ENCODE measurements around the gene C1QTNF6.

C1QTNF6 gene

GRCh38 chr22:37224757-37225420, 36.8 kb upstream of the C1QTNF6 start:
- TF ChIP-seq CTCF (IDR thresholded peaks at IDR 0.05; ENCODE audit: low read depth, low read length, missing control alignments): no peak
- no peak overlapping the region for H3K27ac ChIP-seq
- no peak for DNase-seq
- H3K4me3 ChIP-seq (ENCODE audit: low read depth, low read length): no peak overlapping the region
- peaks cover 19% of the 10 kb centered on the region for H3K36me3 ChIP-seq (replicated peaks)
- H3K27me3 ChIP-seq (replicated peaks): no peaks in the 10 kb centered on the region
- in situ Hi-C loops (cut with HindIII; ENCODE audit: low pct_ligation_motif_present, low sequenced_read_pairs): no loop called here

DNA sequence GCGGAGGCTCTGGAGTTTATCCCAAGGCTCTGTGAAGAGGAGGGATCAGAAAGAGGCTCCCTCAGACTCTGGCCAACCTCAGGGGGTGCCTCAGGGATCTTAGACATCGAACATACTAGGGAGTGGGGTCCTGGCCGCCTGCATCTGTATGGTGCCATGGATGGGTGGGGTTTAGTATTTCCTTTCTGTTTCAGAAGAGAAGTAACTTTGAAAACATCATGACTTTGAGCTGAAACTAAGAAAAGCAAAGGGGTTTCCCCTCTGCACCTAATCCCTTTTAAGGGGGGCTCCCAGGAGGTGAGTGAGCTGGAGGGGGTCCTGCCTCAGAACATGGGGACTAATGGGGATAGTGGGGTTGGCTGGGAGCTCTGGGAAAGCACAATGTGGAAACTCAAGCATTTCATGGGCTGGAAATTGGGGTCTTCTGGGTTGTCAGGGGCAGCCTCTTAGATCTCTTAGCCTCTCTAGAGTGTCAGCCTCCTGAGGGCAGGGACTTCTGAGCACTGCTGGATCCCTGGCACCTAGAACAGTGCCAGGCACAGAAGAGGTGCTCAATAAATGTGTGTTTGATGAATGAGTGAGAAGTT, 36.0 kb upstream of the C1QTNF6 start:
- in situ Hi-C loops (cut with HindIII; ENCODE audit: low pct_ligation_motif_present, low sequenced_read_pairs): no loop called here
- H3K36me3 ChIP-seq (replicated peaks): peaks cover 19% of the 10 kb centered on the region
- DNase-seq: no peak

GRCh38 chr22:37222440-37222971, 34.5 kb upstream of the C1QTNF6 start:
- in situ Hi-C loops (cut with HindIII; ENCODE audit: low pct_ligation_motif_present, low sequenced_read_pairs): no loop called here
- Histone ChIP-seq H3K27me3 (replicated peaks) (no peaks in the 10 kb centered on the region), H3K27ac (no peak overlapping the region), H3K36me3 (replicated peaks) (peaks cover 19% of the 10 kb centered on the region), H3K4me3 (ENCODE audit: low read depth, low read length) (no peak overlapping the region)
- no peak for DNase-seq
- TF ChIP-seq CTCF (IDR thresholded peaks at IDR 0.05; ENCODE audit: low read depth, low read length, missing control alignments): no peak

More for the DNA sequence above, 36.0 kb upstream of the C1QTNF6 start:
- no peak overlapping the region for H3K27ac ChIP-seq
- TF ChIP-seq CTCF (IDR thresholded peaks at IDR 0.05; ENCODE audit: low read depth, low read length, missing control alignments): no peak
- no peaks in the 10 kb centered on the region for H3K27me3 ChIP-seq (replicated peaks)
- no peak overlapping the region for H3K4me3 ChIP-seq (ENCODE audit: low read depth, low read length)

DNA sequence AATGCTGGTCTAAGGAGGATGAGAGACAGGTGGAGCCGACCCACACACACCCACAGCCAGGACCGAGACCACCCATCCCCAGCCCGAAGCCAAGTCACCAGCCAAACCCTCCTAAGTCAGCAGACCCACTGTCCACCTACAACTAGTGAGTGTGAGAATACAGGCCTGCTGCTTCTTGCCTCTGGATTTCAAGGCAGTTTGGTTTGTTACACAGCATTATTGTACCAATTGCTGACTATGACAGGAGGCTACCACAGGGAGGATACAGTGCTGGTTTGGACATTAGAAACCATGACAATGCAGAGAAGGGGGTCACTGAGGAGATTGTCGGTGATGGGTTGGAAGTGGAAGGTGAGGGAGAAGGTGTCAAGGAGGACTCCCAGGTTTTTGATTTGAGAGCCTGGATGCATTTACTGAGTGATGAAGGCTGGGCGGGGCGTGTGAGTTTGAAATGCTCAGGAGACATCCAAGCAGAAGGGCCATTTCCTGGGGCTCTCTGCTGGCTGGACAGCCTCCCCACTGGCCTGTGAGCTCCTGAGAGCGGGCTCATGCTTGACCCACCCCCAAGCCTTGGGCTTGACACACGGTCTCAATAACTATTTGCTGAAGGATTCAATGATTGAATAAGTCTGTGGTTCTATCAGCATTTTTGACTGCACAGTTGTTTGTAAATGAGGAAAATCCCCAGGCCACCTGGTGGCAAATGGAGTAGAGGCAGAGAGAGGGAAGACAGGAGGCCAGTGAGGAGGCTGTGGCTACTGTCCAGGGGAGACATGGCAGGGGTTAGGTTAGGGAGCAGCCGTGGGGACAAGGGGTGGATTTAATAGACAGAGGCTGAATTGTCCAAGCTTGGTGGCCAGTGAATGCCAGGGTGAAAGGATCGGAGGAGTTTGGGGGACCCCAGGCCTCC, 33.6 kb upstream of the C1QTNF6 start:
- no peaks in the 10 kb centered on the region for H3K27me3 ChIP-seq (replicated peaks)
- H3K27ac ChIP-seq: no peak overlapping the region
- peaks cover 19% of the 10 kb centered on the region for H3K36me3 ChIP-seq (replicated peaks)
- TF ChIP-seq CTCF (IDR thresholded peaks at IDR 0.05; ENCODE audit: low read depth, low read length, missing control alignments): no peak
- in situ Hi-C loops (cut with HindIII; ENCODE audit: low pct_ligation_motif_present, low sequenced_read_pairs): no loop called here
- no peak overlapping the region for H3K4me3 ChIP-seq (ENCODE audit: low read depth, low read length)
- DNase-seq: no peak

- peaks cover 11% of the 10 kb centered on the region for H3K36me3 ChIP-seq (replicated peaks)
- no peak overlapping the region for H3K27ac ChIP-seq
- H3K4me3 ChIP-seq (ENCODE audit: low read depth, low read length): no peak overlapping the region
- DNase-seq: no peak
- TF ChIP-seq CTCF (IDR thresholded peaks at IDR 0.05; ENCODE audit: low read depth, low read length, missing control alignments): no peak
- H3K27me3 ChIP-seq (replicated peaks): no peaks in the 10 kb centered on the region
- in situ Hi-C loops (cut with HindIII; ENCODE audit: low pct_ligation_motif_present, low sequenced_read_pairs): no loop called here
Observed at GRCh38 chr22:37220543-37220981, 32.5 kb upstream of the C1QTNF6 start.

Measured in brain microvascular endothelial cell (primary cell).